ENCODE data around the gene NCAPH2. TPM values are rescaled to one million over a fixed set of nuclear protein-coding genes. Genes with fewer than 3 reads are reported as not detected.

Gene NCAPH2
- total and polyA plus RNA-seq, 2 of the 8 experiments (the other 6 are each of a cell fraction or from before 2014, with no cell fraction given) = 62.2 to 81.6 TPM

GRCh38 chr22:50486561-50487289, 21.3 kb upstream of the NCAPH2 start, which contains the start of gene MIOX:
Gene MIOX, plus strand, starts transcription at chr22:50486859. Its CDS starts 39 bp downstream, at chr22:50486898.
- Histone ChIP-seq H2AK5ac (ENCODE audit: low read depth, low read length) (no peak within 1 kb of the TSS), H3K4ac (replicated peaks; ENCODE audit: insufficient read length, low read depth, low read length) (no peak within 1 kb of the TSS), H4K8ac (ENCODE audit: extremely low read depth, insufficient read depth, low read length) (peak within 1 kb of the TSS; percentile 92), H3K79me1 (ENCODE audit: low read depth, low read length) (no peaks in the 10 kb centered on the region), H3K56ac (replicated peaks; ENCODE audit: insufficient read length, low read depth, low read length) (no peak within 1 kb of the TSS), H2BK120ac (replicated peaks; ENCODE audit: low read depth, low read length) (no peak within 1 kb of the TSS), H2BK15ac (ENCODE audit: low read length) (no peak within 1 kb of the TSS), H3K9ac (replicated peaks in 1 of 4; ENCODE audit: extremely low read depth in 1 of 4, low read depth in 3 of 4, low read length in 3 of 4) (no peak within 1 kb of the TSS), H3K4me3 (ENCODE audit: extremely low read depth in 1 of 4, insufficient read depth in 2 of 4, low read depth in 3 of 4, low read length in 4 of 4) (no peak within 1 kb of the TSS), H3K79me2 (ENCODE audit: control insufficient read depth in 1 of 2, insufficient read depth in 2 of 2, low read length in 2 of 2) (no peaks in the 10 kb centered on the region), H2AFZ (ENCODE audit: low read length) (no peak within 1 kb of the TSS), H2BK20ac (ENCODE audit: low read length) (no peak within 1 kb of the TSS), H3K36me3 (ENCODE audit: control insufficient read depth in 2 of 4, insufficient read depth in 4 of 4, low read length in 3 of 4) (0 out of 8 replicates have a peak, but pooled peaks cover 0 to 2% (median 0%) of the 10 kb centered on the region in 4 experiments), H3K4me2 (ENCODE audit: insufficient read depth in 1 of 2, low read depth in 2 of 2, low read length in 2 of 2) (no peak within 1 kb of the TSS), H3K27ac (ENCODE audit: low read depth, low read length) (no peak within 1 kb of the TSS), H2BK12ac (ENCODE audit: low read depth, low read length) (no peak within 1 kb of the TSS), H4K5ac (ENCODE audit: insufficient read length, low read depth, low read length) (no peak within 1 kb of the TSS), H3K23me2 (ENCODE audit: low read depth, low read length) (no peaks in the 10 kb centered on the region; the same call in 1 of the 2 replicates), H4K91ac (replicated peaks; ENCODE audit: insufficient read length, low read length) (no peak within 1 kb of the TSS), H3K18ac (ENCODE audit: extremely low read depth, low read length) (no peak within 1 kb of the TSS), H3K4me1 (replicated peaks in 1 of 4; ENCODE audit: control insufficient read depth in 3 of 4, insufficient read depth in 4 of 4, low read length in 3 of 4) (peaks cover 0 to 5% (median 0%) of the 10 kb centered on the region in 4 experiments; a peak in 3 of 7 replicates), H3K27me3 (replicated peaks in 1 of 4; ENCODE audit: control insufficient read depth in 3 of 4, extremely low read depth in 1 of 4, insufficient read depth in 3 of 4, low read length in 3 of 4) (peaks cover 0 to 2% (median 0%) of the 10 kb centered on the region in 4 experiments; a peak in 1 of 7 replicates), H4K20me1 (replicated peaks in 1 of 2; ENCODE audit: control insufficient read depth in 1 of 2, insufficient read depth in 2 of 2, low read length in 2 of 2) (peaks cover 0 to 3% of the 10 kb centered on the region in 2 experiments), H2BK5ac (ENCODE audit: low read depth, low read length) (no peak within 1 kb of the TSS), H3K14ac (ENCODE audit: insufficient read length) (no peak within 1 kb of the TSS), H3K9me3 (ENCODE audit: insufficient read depth in 2 of 2, low read depth in 1 of 2, low read length in 1 of 2) (no peaks in the 10 kb centered on the region), H3K23ac (ENCODE audit: insufficient read length) (no peak within 1 kb of the TSS)
- no peak for FAIRE-seq
- CTCF ChIA-PET (ENCODE audit: partially characterized antibody) = interaction anchor here (0.7 to 5.6 kb wide), 5 partner anchors 10 to 134 kb away, joined by 3 to 54 read pairs (median 3); no protein-coding TSS in a partner anchor
- WGBS, 2 experiments (ENCODE audit: extremely low coverage in 1 of 2, insufficient coverage in 1 of 2, insufficient read length in 1 of 2, insufficient replicate concordance in 2 of 2, low coverage in 1 of 2, low lambda C conversion rate in 2 of 2, missing lambda C conversion rate in 1 of 2) = 83% methylated on average over 23 of the region's 23 CpGs; no CpG with 5 or more reads in 1 of the 2 experiments
- POLR2A ChIA-PET (ENCODE audit: partially characterized antibody) = interaction anchor here (0.9 to 4.8 kb wide), 6 partner anchors 10 to 39 kb away, joined by 3 to 21 read pairs (median 12); partner anchors contain the start of gene SCO2
- DNase-seq (ENCODE audit: low read depth in 1 of 2, low spot score in 2 of 2) = no peak
- TF ChIP-seq FOSL1 (IDR thresholded peaks at IDR 0.05; ENCODE audit: insufficient read depth, low read depth, low read length) (no peak), TBP (IDR thresholded peaks at IDR 0.05; ENCODE audit: low read depth, low read length) (no peak), CEBPB (IDR thresholded peaks at IDR 0.05; ENCODE audit: low read depth, low read length) (no peak), RAD21 (IDR thresholded peaks at IDR 0.05 in 1 of 2, conservative IDR thresholded peaks at IDR 0.05 in 1 of 2; ENCODE audit: low read depth in 2 of 2, low read length in 2 of 2) (no peak), E2F6 (IDR thresholded peaks at IDR 0.05) (no peak)

Measured in H1 (cell line).